ENCODE results near the gene TNS1. TPM values are rescaled to one million over a fixed set of nuclear protein-coding genes. Genes with fewer than 3 reads are reported as not detected.

The TNS1 gene
- total RNA-seq, 1 donor from 2014 or later = 7.9 TPM

DNA sequence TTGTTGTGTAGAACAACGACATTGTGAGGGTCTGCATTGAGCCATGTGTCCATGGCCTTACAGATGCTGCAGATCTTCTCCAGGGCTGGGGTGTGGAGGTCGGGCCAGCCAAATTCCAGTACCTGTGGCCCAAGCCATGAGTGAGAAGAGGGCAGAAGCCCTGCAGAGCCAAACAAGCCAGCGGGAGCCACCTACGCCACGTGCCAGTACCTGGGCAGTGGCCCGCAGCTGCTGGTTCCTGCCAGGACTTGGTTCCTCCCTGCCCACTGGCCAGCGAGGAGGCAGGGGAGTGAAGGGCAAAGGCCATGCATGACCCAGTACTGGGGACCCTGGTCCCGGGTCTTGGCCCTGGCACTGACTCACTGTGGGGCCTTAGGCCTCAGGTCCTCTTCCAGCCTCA is 109.4 kb downstream of the TNS1 start:
- no peak for DNase-seq (ENCODE audit: low spot score, unreplicated experiment)
- H3K27ac Mint-ChIP-seq = no peak overlapping the region
- peaks cover 6% of the 10 kb centered on the region for H3K27me3 Mint-ChIP-seq
- no peaks in the 10 kb centered on the region for H3K4me1 Mint-ChIP-seq (ENCODE audit: low read depth)
- H3K4me3 Mint-ChIP-seq (ENCODE audit: low read depth) = no peak overlapping the region
- TF ChIP-seq CTCF (IDR thresholded peaks at IDR 0.05; ENCODE audit: unreplicated experiment) = no peak
- H3K9me3 Mint-ChIP-seq (ENCODE audit: low read depth) = no peaks in the 10 kb centered on the region
- H3K36me3 Mint-ChIP-seq (ENCODE audit: insufficient read depth) = peaks cover 2% of the 10 kb centered on the region

- Mint-ChIP-seq H3K4me1 (ENCODE audit: low read depth) (no peaks in the 10 kb centered on the region), H3K9me3 (ENCODE audit: low read depth) (no peaks in the 10 kb centered on the region), H3K4me3 (ENCODE audit: low read depth) (no peak overlapping the region), H3K27me3 (peaks cover 6% of the 10 kb centered on the region), H3K27ac (no peak overlapping the region), H3K36me3 (ENCODE audit: insufficient read depth) (peaks cover 2% of the 10 kb centered on the region)
- DNase-seq (ENCODE audit: low spot score, unreplicated experiment) = no peak
- TF ChIP-seq CTCF (IDR thresholded peaks at IDR 0.05; ENCODE audit: unreplicated experiment) = no peak
These were observed 110.2 kb downstream of the TNS1 start for GRCh38 chr2:217892560-217892959.

DNA sequence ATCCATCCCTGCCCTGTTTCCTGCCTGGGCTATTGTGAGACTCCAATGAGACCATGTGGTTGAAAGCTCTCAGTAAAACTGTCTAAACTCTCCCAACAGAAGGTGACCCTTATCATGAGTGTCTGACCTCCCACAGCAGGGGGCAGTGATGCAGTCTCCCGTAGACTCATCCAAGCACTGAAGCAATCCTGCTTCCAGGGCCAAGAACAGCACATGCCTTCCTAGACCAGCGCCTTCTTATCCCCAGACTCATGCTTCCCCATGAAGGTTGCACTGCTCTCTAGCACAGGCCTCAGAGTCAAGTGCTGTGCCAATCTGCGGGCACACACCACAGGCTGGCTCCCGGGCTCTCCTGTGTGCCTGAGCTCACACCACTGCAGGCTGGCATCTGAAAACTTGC is 112.3 kb downstream of the TNS1 start:
- peak; percentile 40 for TF ChIP-seq CTCF (IDR thresholded peaks at IDR 0.05; ENCODE audit: unreplicated experiment)
- no peaks in the 10 kb centered on the region for H3K9me3 Mint-ChIP-seq (ENCODE audit: low read depth)
- no peaks in the 10 kb centered on the region for H3K4me1 Mint-ChIP-seq (ENCODE audit: low read depth)
- H3K27ac Mint-ChIP-seq = no peak overlapping the region
- DNase-seq (ENCODE audit: low spot score, unreplicated experiment) = no peak
- H3K36me3 Mint-ChIP-seq (ENCODE audit: insufficient read depth) = peaks cover 2% of the 10 kb centered on the region
- peaks cover 6% of the 10 kb centered on the region for H3K27me3 Mint-ChIP-seq
- no peak overlapping the region for H3K4me3 Mint-ChIP-seq (ENCODE audit: low read depth)

- Mint-ChIP-seq H3K4me1 (ENCODE audit: low read depth) (no peaks in the 10 kb centered on the region), H3K9me3 (ENCODE audit: low read depth) (no peaks in the 10 kb centered on the region), H3K27ac (no peak overlapping the region), H3K4me3 (ENCODE audit: low read depth) (no peak overlapping the region), H3K27me3 (peaks cover 4% of the 10 kb centered on the region), H3K36me3 (ENCODE audit: insufficient read depth) (no peaks in the 10 kb centered on the region)
- TF ChIP-seq CTCF (IDR thresholded peaks at IDR 0.05; ENCODE audit: unreplicated experiment) = no peak
- DNase-seq (ENCODE audit: low spot score, unreplicated experiment) = no peak
These were observed 113.1 kb downstream of the TNS1 start for GRCh38 chr2:217889656-217890055.

DNA sequence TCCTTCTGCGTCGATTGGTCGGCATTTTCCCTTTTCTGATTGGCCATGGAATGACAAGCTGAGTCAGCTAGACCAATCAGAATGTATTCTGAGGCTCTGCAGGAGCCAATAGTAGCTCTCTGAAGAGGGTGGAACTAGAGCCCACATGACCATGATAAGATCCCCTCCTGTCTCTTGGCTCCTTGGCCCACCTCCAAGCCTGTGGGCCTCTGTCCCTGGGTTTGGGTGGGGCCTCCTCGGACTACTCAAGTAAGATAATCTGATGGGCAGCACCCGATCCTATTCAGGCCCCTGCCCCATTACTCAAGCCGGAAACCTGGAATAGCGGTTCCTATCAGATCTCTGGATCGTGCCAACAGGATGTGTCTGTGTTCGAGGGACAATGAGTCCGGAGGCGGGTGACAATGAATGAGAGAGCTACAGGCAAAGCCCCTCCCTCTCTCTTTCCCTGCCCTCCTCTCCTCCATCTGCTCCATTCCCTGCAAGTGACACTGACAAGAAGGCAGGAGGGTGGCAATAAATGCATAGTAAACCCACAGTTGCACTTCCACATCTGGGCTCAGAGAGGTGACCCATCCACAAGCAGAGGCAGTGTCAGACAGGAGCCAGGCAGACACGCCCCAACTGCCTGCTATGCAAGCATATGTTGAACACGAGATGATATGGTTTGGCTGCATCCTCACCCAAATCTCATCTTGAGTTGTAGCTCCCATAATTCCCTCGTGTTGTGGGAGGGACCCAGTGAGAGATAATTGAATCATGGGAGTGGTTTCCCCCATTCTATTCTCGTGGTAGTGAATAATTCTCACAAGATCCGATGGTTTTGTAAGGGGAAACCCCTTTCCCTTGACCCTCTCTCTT is 114.7 kb downstream of the TNS1 start:
- Mint-ChIP-seq H3K9me3 (ENCODE audit: low read depth) (no peaks in the 10 kb centered on the region), H3K4me1 (ENCODE audit: low read depth) (no peaks in the 10 kb centered on the region), H3K27ac (no peak overlapping the region), H3K36me3 (ENCODE audit: insufficient read depth) (no peaks in the 10 kb centered on the region), H3K27me3 (peaks cover 3% of the 10 kb centered on the region), H3K4me3 (ENCODE audit: low read depth) (no peak overlapping the region)
- DNase-seq (ENCODE audit: low spot score, unreplicated experiment) = no peak
- no peak for TF ChIP-seq CTCF (IDR thresholded peaks at IDR 0.05; ENCODE audit: unreplicated experiment)
